ENCODE measurements around the gene PAWR.
"Not testable (repeated sequence)": the region's sequence is repeated elsewhere in the genome, so short reads cannot be mapped to it uniquely, and the experiment has no call there.

PAWR gene

GRCh38 chr12:79687711-79688260 is 3.0 kb downstream of the PAWR start:
- DNase-seq (ENCODE audit: low read depth in 1 of 2, low spot score in 1 of 2): no peak

- no peak for DNase-seq (ENCODE audit: low read depth in 1 of 2, low spot score in 1 of 2)
These were observed 4.6 kb downstream of the PAWR start for GRCh38 chr12:79686171-79686570.

GRCh38 chr12:79685068-79685467 is 5.7 kb downstream of the PAWR start:
- DNase-seq (ENCODE audit: low read depth in 1 of 2, low spot score in 1 of 2): no peak

GRCh38 chr12:79684338-79684737 is 6.4 kb downstream of the PAWR start:
- DNase-seq (ENCODE audit: low read depth in 1 of 2, low spot score in 1 of 2): not testable (repeated sequence)

- DNase-seq (ENCODE audit: low read depth in 1 of 2, low spot score in 1 of 2): no peak
These were observed 8.2 kb downstream of the PAWR start for GRCh38 chr12:79682593-79682992.

- DNase-seq (ENCODE audit: low read depth in 1 of 2, low spot score in 1 of 2): no peak
These were observed 9.7 kb downstream of the PAWR start for GRCh38 chr12:79681008-79681590.

GRCh38 chr12:79680051-79680450 is 10.7 kb downstream of the PAWR start:
- no peak for DNase-seq (ENCODE audit: low read depth in 1 of 2, low spot score in 1 of 2)

GRCh38 chr12:79678306-79678705 is 12.5 kb downstream of the PAWR start:
- no peak for DNase-seq (ENCODE audit: low read depth in 1 of 2, low spot score in 1 of 2)

GRCh38 chr12:79677672-79678071 is 13.1 kb downstream of the PAWR start:
- no peak for DNase-seq (ENCODE audit: low read depth in 1 of 2, low spot score in 1 of 2)

GRCh38 chr12:79676579-79676978 is 14.2 kb downstream of the PAWR start:
- DNase-seq (ENCODE audit: low read depth in 1 of 2, low spot score in 1 of 2): no peak

GRCh38 chr12:79674629-79675028 is 16.1 kb downstream of the PAWR start:
- DNase-seq (ENCODE audit: low read depth in 1 of 2, low spot score in 1 of 2): no peak

GRCh38 chr12:79673354-79673753 is 17.4 kb downstream of the PAWR start:
- DNase-seq (ENCODE audit: low read depth in 1 of 2, low spot score in 1 of 2): no peak

- no peak for DNase-seq (ENCODE audit: low read depth in 1 of 2, low spot score in 1 of 2)
These were observed 22.7 kb downstream of the PAWR start for GRCh38 chr12:79668113-79668512.

- no peak for DNase-seq (ENCODE audit: low read depth in 1 of 2, low spot score in 1 of 2)
These were observed 25.4 kb downstream of the PAWR start for GRCh38 chr12:79665212-79665887.

- DNase-seq (ENCODE audit: low read depth in 1 of 2, low spot score in 1 of 2): no peak
These were observed 26.2 kb downstream of the PAWR start for GRCh38 chr12:79664518-79664917.

- DNase-seq (ENCODE audit: low read depth in 1 of 2, low spot score in 1 of 2): no peak
These were observed 28.5 kb downstream of the PAWR start for GRCh38 chr12:79662046-79662811.

GRCh38 chr12:79661629-79662028 is 29.1 kb downstream of the PAWR start:
- DNase-seq (ENCODE audit: low read depth in 1 of 2, low spot score in 1 of 2): no peak

- no peak for DNase-seq (ENCODE audit: low read depth in 1 of 2, low spot score in 1 of 2)
These were observed 30.8 kb downstream of the PAWR start for GRCh38 chr12:79659961-79660431.

- no peak for DNase-seq (ENCODE audit: low read depth in 1 of 2, low spot score in 1 of 2)
These were observed 32.5 kb downstream of the PAWR start for GRCh38 chr12:79658221-79658620.

GRCh38 chr12:79657136-79657535 is 33.6 kb downstream of the PAWR start:
- no peak for DNase-seq (ENCODE audit: low read depth in 1 of 2, low spot score in 1 of 2)

- DNase-seq (ENCODE audit: low read depth in 1 of 2, low spot score in 1 of 2): no peak
These were observed 35.7 kb downstream of the PAWR start for GRCh38 chr12:79655036-79655435.

GRCh38 chr12:79652521-79652920 is 38.2 kb downstream of the PAWR start:
- DNase-seq (ENCODE audit: low read depth in 1 of 2, low spot score in 1 of 2): no peak
